NT2/D1 (cell line): ENCODE measurements around the gene SPARCL1.

Experiments
- SUZ12 ChIP-seq: IDR thresholded peaks from 2 replicates; pipeline ENCODE4 v1.6.1; 2011; ENCODE audit not compliant: insufficient read length, insufficient read depth; ENCODE audit errors: extremely low read depth
- YY1 ChIP-seq: IDR thresholded peaks from 2 replicates; pipeline ENCODE4 v1.6.1; 2011; ENCODE audit not compliant: insufficient read length, insufficient read depth
- ZNF274 ChIP-seq: IDR thresholded peaks from 2 replicates; pipeline ENCODE4 v1.6.1; 2011; ENCODE audit warnings: mild to moderate bottlenecking, low read depth, low read length

GRCh38 chr4:87574996-87575395, 45.8 kb upstream of the SPARCL1 start:
- TF ChIP-seq ZNF274 (no peak), SUZ12 (no peak), YY1 (no peak)
